SW480 (cell line): ENCODE data around the gene ABHD11.
"Not testable (repeated sequence)": the region's sequence is repeated elsewhere in the genome, so short reads cannot be mapped to it uniquely, and the experiment has no call there.

Experiments
- DNase-seq: peaks from one replicate; pipeline ENCODE4 v3.0.0-alpha.2; 2016; ENCODE audit warnings: low spot score

Gene ABHD11, protein sequence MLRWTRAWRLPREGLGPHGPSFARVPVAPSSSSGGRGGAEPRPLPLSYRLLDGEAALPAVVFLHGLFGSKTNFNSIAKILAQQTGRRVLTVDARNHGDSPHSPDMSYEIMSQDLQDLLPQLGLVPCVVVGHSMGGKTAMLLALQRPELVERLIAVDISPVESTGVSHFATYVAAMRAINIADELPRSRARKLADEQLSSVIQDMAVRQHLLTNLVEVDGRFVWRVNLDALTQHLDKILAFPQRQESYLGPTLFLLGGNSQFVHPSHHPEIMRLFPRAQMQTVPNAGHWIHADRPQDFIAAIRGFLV

DNA sequence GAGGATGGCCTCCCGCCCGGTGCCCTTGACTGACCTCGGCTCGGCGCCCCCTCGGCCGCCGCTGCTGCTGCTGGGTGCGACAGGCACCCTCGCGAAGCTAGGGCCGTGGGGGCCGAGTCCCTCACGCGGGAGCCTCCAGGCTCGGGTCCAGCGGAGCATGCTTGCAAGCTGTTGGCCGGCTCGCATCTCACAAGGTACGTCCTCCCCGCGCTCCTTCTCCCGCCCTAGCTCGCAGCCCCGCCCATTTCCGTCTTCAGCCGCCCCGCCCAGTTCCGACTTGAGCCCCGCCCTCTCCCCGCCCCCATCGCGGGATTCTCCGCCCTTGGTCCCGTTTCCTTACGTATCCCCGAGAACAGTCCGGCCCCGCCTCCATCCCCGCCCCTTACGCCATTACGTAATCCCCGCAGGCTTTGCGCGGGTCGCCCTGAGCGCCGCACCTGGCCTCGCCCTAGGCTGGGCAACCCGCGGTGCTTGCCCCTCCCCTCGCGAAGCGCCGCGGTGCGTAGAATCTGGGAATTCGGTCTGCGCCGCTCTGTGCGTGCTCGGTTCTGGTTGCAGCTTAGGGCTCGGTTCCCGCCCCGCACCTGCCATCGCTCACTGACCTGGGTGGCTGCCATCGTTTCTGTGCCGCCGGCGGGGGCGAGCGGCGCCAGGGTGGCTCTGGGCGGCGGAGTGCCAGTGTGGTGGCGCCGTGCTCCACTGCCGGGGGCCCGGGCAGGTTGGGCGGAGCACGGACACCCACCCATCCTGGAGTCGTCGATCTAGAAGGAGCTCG is at the start of gene ABHD11:
TSS of gene ABHD11 (minus strand) at position 191 of the 775 bp plus-strand sequence. CDS start at position 159, 32 bp downstream.
- peak; percentile 98 for DNase-seq

DNA sequence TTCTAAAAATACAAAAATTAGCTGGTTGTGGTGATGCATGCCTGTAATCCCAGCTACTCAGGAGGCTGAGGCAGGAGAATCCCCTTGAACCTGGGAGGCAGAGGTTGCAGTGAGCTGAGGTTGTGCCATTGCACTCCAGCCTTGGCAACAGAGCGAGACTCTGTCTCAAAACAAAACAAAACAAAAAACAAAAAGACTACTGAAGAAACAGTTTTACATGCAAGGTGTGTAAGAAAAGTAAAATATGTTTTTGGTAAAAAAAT is 49.1 kb upstream of the ABHD11 start:
- DNase-seq: not testable (repeated sequence)

DNA sequence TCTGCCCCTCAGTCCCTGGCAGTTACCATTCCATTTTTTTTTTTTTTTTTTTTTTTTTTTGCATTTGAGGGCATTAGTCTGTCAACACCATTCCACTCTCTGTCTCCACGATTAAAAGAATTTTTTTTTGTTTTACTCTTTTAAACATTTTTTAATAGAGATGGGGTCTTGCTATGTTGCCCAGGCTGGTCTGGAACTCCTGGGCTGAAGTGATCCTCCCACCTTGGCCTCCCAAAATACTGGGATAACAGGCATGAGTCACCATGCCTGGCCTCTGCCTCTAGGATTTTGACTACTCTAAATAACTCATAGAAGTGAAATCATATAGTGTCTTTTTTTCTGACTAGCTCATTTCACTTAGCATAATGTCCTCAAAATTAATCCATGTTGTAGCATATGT is 48.0 kb upstream of the ABHD11 start:
- DNase-seq: no peak

DNA sequence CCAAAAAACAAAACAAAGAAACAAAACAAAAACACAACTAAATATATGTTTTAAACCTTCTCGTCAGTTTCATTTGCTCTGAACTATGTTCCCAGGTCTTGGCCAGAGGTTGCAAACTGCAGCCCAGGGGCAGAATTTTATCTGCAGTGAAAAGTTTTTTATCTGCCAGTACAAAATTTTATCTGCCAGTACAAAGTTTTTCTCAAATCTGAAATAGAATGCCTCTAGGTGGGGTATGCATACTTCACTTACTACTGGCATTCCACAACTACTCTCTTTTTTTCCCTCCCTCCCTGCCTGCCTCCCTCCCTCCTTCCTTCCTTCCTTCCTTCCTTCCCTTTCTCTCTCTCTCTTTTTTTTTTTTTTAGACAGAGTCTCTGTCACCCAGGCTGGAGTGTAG is 40.9 kb upstream of the ABHD11 start:
- no peak for DNase-seq

DNA sequence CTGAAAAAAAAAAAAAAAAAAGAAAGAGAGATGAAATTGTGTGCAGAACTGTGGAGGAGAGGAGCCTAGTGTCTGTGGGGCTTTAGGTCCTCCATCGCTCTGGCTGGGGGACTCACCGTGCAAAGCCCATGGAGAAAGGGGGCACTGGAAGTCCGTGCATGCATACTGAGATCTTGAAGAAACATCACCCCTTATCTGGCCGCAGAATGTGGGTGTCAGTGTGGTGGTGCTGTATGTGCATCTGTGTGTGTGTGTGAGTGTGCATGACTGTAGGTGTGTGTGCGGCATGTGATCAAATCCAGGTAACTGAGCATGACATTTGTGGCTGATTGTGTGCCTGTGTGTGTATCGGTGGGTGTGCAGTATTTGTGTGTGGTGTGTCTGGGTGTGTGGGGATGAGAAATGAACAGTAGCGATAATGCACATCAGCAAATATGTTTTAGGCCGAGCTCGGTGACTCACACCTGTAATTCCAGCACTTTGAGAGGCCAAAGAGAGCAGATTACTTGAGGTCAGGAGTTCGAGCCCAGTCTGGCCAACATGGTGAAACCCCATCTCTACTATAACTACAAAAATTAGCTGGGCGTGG is 40.3 kb upstream of the ABHD11 start:
- no peak for DNase-seq

DNA sequence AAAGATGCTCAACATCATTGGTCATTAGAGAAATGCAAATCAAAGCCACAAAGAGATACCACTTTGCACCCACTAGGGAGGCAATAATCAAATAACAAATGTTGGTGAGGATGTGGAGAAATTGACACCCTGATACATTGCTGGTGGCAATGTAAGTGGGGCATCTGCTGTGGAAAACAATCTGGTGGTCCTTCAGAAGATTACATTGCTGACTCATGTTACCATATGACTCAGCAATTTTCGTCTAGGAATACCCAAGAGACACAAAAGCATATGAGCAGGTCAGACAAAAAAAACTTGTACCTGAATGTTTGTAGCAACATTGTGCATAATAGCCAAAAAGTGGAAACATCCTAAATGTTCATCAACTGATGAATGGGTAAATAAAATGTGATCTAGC is 36.3 kb upstream of the ABHD11 start:
- DNase-seq: no peak

DNA sequence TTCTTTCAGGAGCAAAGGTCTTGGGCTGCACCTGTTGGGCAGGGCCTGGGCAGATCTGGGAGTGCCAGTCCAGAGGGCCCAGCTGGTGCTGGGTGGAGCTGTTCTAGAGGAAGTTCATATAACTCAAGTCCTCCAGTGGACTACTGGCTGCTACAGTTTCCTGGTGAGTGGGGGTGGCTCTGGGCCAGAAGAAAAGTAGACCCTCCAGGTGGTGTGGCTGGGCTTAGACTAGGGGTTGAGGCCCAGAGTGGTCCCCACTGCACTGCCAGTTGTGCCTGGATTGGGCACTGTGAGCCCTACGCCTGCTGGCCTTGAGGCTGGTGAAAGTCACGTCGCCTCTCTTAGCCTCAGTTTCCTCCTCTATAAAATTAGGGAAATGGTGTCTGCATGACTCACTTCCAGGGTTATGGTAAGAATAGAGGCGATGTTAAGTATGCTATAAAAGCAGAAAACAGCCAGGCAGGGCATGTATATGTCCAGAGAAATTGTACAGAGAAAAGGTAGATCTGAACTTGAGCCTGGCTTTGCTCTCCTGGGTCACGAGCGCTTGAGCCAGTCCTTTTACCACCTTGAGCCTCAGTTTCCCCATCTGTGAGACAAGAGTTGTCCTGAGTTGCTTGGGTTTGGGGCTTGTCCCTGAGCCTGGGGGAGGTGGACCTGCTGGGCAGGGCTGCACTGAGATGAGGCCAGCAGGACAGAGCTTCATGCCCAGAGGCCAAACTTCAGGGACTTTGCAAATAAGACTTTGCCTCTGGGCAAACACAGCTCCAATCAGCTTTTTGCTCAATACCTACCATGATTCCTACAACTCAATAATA is 35.3 kb upstream of the ABHD11 start:
- DNase-seq: peak; percentile 41

DNA sequence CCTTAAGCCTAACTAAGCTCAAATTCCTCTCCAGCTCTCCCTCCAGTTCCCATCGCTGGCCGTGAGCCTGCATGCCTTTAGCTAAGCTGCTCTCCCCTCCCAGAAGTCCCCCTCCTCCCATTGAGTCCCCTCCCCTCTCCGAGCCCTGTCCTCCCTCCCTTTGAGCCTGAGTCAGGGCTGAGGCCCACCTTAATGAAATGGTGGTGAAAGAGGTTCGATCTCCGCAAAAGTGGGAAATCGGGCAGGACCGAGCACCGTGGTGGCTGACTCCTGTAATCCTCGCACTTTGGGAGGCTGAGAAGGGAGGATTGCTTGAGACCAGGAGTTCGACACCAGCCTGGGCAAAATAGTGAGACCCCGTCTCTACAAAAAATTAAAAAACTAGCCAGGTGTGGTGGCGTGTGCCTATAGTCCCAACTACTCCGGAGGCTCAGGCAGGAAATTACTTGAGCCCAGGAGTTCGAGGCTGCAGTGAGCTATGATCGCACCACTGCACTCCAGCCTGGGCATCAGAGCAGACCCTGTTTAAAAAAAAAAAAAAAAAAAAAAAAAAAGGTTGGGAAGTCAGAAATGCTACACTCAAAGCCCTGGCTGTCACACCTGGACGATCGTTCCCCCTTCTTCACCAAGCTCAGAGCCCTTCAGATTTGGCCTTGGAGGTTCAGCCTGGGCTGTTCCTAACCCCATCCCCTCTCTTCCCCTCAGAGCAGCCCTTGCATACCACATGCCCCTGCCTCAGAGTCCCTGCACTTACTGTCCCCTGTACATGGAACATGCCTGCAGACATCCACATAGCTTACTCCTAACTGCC is 32.5 kb upstream of the ABHD11 start:
- DNase-seq: no peak

DNA sequence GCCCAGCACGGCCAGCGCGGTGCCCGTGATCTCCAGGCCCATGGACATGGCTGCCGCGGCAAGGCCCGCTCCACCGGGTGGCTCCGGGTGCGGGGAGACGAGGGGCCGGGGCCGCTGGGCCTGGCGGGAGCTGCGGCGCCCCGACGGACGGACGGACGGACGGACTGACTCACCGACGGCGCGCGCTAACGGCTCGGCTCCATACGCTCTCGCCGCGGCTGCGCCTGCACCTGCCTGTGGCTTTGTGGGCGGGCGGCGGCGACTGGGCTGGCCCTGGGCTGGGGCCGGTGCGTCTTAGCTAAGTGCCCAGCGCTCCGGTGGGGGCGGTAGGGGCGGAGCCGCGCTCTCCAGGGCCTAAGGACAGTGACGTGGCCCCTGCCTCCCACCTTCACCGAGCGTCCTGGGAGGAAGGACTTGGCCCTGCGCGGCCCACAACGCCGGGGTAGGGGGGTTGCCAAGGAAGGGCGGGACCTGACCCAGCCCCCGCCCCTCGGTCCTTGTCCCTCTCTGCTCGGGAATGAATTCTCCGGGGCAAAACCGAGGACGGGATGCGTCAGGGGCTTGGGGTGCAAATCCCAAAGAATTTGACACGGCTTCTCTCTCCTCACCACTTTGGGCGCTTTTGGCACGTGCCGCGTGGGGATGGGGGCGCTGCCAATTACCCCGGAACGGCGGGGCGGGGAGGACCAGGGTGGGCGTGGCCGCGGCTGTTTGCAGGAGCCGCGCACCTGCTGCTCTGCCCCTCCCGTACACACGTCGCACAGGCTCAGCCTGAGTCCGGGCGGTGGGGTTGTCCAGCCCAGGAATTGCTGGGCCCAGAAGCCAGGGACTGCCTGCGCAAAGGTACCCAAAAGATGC is 31.6 kb upstream of the ABHD11 start, which contains the start of gene CLDN3:
TSS of gene CLDN3 (minus strand) at position 269 of the 858 bp plus-strand sequence. CDS start at position 48, 221 bp downstream.
- peak; percentile 96 for DNase-seq

DNA sequence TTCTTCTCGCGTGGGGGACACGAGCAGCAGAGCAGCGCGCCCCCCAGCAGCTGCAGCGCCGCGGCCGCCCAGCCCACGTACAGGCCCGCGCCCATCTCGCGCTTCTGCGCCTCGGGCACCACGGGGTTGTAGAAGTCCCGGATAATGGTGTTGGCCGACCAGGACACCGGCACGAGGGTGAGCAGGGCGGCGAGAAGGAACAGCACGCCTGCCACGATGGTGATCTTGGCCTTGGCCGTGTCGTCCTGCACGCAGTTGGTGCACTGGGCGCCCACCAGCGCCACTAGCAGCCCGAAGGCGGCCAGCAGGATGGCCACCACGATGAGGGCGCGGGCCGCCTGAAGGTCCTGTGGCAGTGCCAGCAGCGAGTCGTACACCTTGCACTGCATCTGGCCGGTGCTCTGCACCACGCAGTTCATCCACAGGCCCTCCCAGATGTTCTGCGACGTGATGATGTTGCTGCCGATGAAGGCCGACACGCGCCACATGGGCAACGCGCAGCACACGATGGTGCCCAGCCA is 30.9 kb upstream of the ABHD11 start:
- DNase-seq: no peak

DNA sequence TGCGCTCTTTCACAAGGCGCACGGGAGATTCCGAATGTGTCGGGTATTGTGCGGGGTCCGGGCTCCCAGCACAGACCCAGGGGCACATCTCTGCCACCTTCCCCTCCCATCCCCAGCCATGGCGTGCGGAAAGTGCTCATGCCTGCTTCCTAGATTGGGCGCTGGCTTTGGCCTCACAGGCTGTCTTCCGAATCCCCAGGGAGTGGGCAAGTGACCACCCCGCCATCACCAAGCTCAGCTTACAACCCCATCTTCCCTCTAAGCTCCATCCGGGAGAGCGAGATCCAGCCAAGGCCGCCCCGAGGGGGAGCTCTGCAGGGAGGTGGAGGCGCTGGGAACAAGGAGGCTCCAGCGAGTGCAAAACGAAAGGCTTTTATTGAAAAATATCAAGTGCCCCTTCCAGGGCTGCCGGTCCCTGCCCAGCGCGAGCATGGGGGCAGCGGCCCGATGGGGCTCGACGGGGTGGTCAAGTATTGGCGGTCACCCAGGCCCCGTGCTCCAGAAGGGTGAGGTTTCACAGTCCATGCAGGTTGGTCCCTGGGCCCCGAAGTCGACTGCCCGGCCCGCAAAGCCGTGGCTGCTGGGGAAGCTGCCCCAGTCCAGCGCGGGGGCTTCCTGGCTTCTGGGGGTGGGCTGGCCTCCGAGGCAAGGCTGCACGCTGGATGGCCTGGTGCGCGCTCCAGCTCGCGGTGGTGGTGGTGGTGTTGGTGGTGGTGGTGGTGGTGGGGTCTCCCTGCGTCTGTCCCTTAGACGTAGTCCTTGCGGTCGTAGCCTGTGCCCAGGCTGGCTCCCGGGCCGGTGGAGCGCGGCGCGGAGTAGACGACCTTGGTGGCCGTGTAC is 30.3 kb upstream of the ABHD11 start:
- DNase-seq: no peak

DNA sequence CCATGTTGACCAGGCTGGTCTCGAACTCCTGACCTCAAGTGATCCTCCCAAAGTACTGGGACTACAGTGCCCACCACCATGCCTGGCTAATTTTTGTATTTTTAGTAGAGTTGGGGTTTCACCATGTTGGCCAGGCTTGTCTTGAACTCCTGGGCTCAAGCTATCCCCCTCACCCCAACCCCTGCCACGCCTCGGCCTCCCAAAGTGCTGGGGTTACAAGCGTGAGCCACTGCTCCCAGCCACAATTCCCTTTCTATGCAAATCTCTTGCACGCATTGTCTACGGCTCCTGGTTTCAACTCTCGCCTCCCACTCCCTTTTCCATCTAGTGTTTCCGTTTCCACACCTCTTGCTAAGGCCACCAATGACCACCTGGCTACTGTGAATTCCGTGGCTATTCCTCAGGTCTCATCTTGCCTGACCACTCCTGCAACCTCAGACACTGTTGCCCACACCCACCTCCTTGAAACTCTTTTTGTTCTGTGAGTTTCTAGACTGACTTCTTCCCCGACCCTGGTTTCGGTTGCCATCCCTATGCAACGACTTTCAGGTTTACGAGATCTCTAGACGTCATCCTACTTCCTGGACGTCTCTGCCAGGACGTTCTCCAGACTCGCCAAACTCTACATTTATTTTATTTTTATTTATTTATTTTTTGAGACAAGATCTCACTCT is 28.1 kb upstream of the ABHD11 start:
- DNase-seq: no peak

DNA sequence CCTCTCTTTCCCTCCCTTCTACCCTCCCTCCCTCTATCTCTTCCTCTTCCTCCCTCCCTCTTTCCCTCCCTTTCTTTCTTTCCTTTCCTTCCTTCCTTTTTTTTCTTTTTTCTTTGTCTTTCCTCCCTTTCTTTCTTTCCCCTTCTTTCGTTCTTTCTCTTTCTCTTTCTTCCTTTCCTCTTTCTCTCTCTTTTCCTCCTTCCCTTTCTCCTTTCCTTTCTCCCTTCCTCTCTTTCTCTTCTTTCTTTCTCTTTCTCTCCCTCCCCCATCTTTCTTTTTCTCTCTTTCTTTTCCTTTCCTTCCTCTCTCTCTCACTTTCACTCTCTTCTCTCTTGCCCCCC is 24.0 kb upstream of the ABHD11 start:
- DNase-seq: no peak

DNA sequence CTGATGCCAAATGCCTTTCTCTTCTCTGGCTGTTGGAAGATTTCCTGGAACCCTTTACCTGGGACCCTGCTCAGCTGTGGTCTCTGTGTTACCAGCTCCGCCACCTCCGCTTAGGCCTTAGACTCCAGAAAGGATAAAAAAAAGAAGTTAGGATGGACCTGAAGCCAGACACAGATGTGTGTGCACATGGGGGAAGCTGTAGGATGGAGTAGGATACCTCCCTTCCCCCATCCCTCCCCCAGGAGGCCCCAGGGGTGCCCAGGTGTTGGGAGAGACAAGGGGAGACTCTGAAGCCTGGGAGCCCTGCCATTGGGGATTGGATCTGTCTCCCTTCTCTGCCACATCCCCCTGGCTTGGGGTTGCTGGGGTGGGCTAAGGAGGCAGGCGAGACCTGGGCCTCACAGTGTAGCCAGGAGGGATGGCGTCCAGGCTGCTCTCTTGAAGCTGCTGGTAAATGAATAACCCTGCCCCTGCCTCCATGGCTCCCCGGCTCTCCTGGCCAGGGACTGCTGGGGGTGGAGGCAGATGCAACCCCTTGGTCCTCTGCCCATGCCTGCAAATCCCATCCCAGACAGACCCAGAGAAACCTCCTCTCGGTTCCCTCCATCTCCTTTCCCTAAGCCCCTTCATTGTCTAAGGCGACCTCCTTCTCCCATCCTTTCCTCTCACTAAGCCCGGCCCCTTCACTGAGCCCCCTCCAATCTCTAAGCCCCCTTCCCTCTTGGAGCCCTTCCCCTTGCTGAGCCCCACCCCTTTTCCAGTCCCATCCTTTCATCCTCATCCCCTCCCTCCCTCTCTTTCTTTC is 23.5 kb upstream of the ABHD11 start:
- no peak for DNase-seq

DNA sequence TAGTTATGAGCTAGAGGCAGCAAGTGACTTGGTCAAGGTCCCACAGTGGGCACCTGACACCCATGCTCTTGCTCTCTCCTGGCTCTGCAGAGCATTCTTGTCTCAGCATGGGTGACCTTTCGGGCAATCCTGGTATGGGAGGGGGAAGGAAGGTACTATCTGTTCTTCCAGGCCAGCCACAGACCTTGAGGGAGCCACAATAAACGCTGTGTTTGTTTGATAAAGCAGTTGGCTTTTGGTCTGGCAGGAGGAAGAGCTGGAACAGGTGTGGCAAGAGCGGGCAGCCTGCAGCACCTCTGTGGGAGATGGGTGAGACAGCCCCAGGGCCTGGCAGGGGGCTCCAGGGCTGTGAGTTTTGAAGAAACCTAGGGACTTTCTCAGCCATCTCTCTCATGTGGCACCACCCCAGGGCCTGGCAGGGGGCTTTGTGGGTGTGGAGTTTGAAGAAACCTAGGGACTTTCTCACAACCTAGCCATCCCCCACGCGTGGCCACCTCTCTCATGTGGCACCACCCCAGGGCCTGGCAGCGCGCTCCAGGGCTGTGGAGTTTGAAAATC is 20.1 kb upstream of the ABHD11 start:
- no peak for DNase-seq

DNA sequence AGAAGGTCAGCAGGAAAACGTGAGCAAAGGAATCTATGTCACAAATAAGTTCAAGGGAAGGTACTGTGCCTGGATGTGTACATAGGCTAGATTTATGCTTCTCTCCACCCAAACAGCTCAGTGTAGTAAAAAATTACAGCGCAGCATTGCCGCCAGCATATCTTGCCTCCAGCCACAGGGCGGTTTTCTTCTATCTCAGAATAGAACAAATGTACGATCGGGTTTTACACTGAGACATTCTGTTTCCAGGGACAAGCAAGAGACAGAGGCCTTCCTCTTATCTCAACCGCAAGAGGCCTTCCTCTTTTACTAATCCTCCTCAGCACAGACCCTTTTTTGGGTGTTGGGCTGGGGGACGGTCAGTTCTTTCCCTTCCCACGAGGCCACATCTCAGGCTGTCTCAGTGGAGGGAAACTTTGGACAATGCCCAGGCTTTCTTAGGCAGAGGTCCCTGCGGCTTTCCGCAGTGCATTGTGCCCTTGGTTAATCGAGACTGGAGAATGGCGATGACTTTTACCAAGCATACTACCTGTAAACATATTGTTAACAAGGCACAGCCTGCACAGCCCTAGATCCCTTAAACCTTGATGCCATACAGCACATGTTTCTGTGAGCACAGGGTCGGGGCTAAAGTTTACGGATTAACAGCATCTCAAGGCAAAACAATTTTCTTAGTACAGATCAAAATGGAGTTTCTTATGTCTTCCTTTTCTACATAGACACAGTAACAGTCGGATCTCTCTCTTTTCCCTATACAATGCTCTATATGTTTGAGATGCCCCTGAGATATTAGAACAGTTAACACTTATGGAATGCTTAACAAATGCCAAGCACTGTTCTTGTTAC is 11.6 kb upstream of the ABHD11 start:
- no peak for DNase-seq

DNA sequence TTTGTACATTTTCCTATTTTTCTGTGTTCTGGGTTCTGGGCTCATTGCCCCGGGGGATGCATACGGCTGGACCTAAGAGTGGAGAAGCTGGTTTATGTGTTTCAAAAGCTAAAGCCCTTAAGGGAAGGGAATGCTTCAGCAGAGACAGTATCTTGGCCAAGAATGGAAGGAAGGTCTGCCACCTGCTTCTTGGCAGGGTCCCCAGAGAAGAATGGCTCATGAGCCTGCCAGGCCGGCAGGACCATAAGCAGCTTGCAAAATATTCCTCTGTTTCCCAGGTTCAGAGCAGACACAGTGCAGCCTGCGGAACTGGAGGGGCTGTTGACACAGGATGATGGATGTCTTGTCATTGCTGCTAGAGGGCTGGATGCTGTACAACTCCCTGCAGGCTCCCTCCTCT is 7.8 kb upstream of the ABHD11 start:
- DNase-seq: no peak
